ENCODE measurements around the gene TANGO2. TPM values are rescaled to one million over a fixed set of nuclear protein-coding genes. Genes with fewer than 3 reads are reported as not detected.

The TANGO2 gene
- total and polyA plus RNA-seq, 9 donors, result 11.0 to 17.5 (median 13.3) TPM

- no peaks in the 10 kb centered on the region for H3K36me3 ChIP-seq
- 91 to 100% (median 94%) methylated on average over 2 of the region's 2 CpGs for WGBS, 3 donors
Measured at GRCh38 chr22:20055144-20055543, 34.2 kb downstream of the TANGO2 start.

DNA sequence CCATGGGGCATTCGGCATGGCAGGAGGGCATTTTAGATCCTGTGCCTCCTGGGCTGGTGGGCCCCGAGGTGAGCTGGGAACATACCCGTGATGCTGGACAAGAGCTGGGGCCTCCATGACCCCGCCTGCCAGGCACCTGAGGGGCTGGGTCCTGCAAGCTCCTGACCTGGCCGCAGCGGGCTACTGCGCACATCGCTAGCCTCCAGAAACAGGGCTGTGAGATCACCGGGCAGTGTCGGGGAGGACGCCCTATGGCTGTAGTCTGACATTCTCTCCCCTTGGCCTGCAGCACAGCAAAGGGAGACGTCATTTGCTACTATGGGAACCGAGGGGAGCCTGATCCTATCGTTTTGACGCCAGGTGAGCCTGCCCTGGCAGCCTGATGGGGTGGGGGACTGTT, 34.7 kb downstream of the TANGO2 start:
- Histone ChIP-seq H3K4me1 (ENCODE audit: insufficient read depth) (no peaks in the 10 kb centered on the region), H3K27me3 (no peaks in the 10 kb centered on the region), H3K9me3 (no peaks in the 10 kb centered on the region), H3K36me3 (no peaks in the 10 kb centered on the region), H3K27ac (no peak overlapping the region), H3K4me3 (no peak overlapping the region)
- TF ChIP-seq POLR2A (IDR thresholded peaks at IDR 0.05) (no peak), EP300 (IDR thresholded peaks at IDR 0.05) (no peak)
- TF ChIP-seq, protein P1, sequence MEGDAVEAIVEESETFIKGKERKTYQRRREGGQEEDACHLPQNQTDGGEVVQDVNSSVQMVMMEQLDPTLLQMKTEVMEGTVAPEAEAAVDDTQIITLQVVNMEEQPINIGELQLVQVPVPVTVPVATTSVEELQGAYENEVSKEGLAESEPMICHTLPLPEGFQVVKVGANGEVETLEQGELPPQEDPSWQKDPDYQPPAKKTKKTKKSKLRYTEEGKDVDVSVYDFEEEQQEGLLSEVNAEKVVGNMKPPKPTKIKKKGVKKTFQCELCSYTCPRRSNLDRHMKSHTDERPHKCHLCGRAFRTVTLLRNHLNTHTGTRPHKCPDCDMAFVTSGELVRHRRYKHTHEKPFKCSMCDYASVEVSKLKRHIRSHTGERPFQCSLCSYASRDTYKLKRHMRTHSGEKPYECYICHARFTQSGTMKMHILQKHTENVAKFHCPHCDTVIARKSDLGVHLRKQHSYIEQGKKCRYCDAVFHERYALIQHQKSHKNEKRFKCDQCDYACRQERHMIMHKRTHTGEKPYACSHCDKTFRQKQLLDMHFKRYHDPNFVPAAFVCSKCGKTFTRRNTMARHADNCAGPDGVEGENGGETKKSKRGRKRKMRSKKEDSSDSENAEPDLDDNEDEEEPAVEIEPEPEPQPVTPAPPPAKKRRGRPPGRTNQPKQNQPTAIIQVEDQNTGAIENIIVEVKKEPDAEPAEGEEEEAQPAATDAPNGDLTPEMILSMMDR (IDR thresholded peaks at IDR 0.05), result no peak
- 93 to 95% (median 93%) methylated on average over 11 to 15 of the region's 15 CpGs for WGBS, 3 donors
- DNase-seq, result no peak
- intact Hi-C loops (cut with DNase I), result no loop called here

More at GRCh38 chr22:20055144-20055543, 34.2 kb downstream of the TANGO2 start:
- H3K4me1 ChIP-seq (ENCODE audit: insufficient read depth), result no peaks in the 10 kb centered on the region
- H3K4me3 ChIP-seq, result no peak overlapping the region
- no peak for TF ChIP-seq POLR2A (IDR thresholded peaks at IDR 0.05)
- TF ChIP-seq, protein P1 (IDR thresholded peaks at IDR 0.05), result no peak
- no peak overlapping the region for H3K27ac ChIP-seq
- no peaks in the 10 kb centered on the region for H3K27me3 ChIP-seq
- no peaks in the 10 kb centered on the region for H3K9me3 ChIP-seq
- intact Hi-C loops (cut with DNase I), result no loop called here
- DNase-seq, result no peak

DNA sequence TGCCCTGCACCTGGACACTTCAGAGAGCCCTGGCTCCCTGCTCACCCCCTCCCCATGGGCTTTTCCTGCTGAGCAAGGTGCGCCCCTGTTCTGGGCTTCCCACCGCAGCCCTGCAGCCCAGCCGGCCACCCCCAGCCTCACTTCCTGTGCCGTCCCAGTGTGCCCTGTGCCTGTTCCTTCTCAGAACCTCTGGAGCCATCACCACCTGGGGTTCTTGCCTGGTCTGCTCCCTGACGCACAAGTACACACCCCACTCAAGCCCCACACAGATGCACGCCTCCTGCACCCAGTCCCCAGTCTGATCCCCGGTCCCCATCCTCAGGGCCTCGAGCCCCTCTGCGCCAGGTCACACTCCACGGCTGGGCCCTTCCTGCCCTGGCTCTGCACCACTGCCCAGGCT, 35.3 kb downstream of the TANGO2 start:
- 90 to 94% (median 91%) methylated on average over 10 of the region's 10 CpGs for WGBS, 3 donors
- Histone ChIP-seq H3K4me1 (ENCODE audit: insufficient read depth) (no peaks in the 10 kb centered on the region), H3K27me3 (no peaks in the 10 kb centered on the region), H3K27ac (no peak overlapping the region), H3K36me3 (no peaks in the 10 kb centered on the region), H3K9me3 (no peaks in the 10 kb centered on the region), H3K4me3 (no peak overlapping the region)
- TF ChIP-seq POLR2A (IDR thresholded peaks at IDR 0.05) (no peak), EP300 (IDR thresholded peaks at IDR 0.05) (no peak)
- TF ChIP-seq, protein P1 (IDR thresholded peaks at IDR 0.05), result no peak
- intact Hi-C loops (cut with DNase I), result no loop called here
- DNase-seq, result no peak

DNA sequence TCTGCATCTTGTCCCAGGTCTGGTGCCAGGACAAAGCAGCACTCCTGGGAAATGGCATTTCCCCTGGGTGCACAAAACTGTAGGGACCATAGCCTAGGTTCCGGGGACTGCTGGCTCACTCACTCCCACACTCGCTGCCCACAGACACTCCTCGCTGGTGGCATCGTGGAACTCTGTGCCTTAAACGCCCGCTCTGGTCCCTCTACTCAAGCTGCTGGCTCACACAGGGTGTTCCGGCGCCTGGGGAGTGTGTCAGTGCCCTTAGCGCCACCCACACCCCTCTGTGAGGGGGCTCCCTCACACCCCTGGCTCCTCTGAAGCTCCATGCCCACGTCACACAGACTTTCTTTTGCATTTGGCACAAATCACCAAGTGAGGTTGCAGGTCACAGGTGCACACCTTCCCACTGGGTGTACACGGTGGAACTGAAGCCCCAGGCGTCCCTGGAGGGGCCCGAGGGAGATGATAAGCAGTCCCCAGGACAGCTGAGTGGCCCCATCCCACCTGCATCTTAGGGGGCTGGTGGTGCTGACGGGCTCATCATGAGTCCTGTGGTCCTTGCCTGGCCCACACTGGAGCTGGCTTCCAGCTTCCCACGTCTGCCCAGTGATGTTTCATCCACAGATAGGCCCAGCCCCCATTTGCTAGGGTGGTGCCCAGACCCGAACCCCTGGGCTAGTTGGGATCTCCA, 35.9 kb downstream of the TANGO2 start:
- intact Hi-C loops (cut with DNase I), result no loop called here
- 89 to 97% (median 89%) methylated on average over 15 to 16 of the region's 16 CpGs for WGBS, 3 donors
- no peak for TF ChIP-seq EP300 (IDR thresholded peaks at IDR 0.05)
- TF ChIP-seq, protein P1 (IDR thresholded peaks at IDR 0.05), result no peak
- no peak for TF ChIP-seq POLR2A (IDR thresholded peaks at IDR 0.05)
- Histone ChIP-seq H3K27me3 (no peaks in the 10 kb centered on the region), H3K4me3 (no peak overlapping the region), H3K4me1 (ENCODE audit: insufficient read depth) (no peaks in the 10 kb centered on the region), H3K27ac (no peak overlapping the region), H3K36me3 (no peaks in the 10 kb centered on the region), H3K9me3 (no peaks in the 10 kb centered on the region)
- DNase-seq, result no peak
